ENCODE results near the gene INTS7. TPM values are rescaled to one million over a fixed set of nuclear protein-coding genes. Genes with fewer than 3 reads are reported as not detected.
"Not testable (repeated sequence)": the region's sequence is repeated elsewhere in the genome, so short reads cannot be mapped to it uniquely, and the experiment has no call there.

INTS7 gene
- total RNA-seq, 3 donors from 2014 or later = 13.3 to 16.0 (median 13.3) TPM

DNA sequence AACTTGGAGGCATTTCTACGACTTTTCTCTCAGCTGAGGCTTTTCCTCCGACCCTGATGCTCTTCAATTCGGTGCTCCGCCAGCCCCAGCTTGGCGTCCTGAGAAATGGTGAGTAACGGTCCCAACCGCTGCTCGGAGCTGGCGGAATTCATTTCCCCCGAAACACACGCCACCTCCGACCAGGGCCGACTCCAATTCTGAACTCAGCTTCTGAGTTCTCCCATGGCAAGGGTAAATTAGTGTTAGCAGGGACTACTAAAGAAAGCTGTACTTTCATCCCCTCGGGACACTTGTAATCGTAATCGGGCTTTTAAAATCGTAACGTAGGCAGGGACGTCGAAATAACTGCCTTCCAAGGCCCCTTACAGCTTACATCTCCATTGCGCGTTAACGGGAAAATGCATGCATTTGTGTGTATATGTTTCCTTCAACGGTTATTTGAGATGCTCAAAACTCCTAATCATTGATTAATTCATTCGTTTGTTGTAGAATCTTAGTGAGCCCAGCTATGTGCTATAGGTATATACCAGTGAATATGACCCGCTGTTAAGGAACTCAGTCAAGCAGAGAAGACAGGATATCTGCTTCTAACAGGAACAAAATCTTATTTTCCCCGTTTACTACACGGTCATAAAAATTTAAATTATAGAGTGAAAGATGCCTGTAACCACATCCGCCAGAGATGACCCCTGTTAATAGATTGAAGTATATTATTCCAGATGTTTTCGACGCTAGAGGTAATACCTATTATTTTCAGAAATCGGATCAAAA, 663 bp upstream of the INTS7 start:
- Histone ChIP-seq H3K4me3 (peak overlapping the region; percentile 25), H3K36me3 (ENCODE audit: low read depth) (peaks cover 7% of the 10 kb centered on the region), H3K4me1 (ENCODE audit: low read depth) (peaks cover 21% of the 10 kb centered on the region), H3K9me3 (no peaks in the 10 kb centered on the region)
- DNase-seq (no peak), ATAC-seq (no peak)
- TF ChIP-seq, protein P1, sequence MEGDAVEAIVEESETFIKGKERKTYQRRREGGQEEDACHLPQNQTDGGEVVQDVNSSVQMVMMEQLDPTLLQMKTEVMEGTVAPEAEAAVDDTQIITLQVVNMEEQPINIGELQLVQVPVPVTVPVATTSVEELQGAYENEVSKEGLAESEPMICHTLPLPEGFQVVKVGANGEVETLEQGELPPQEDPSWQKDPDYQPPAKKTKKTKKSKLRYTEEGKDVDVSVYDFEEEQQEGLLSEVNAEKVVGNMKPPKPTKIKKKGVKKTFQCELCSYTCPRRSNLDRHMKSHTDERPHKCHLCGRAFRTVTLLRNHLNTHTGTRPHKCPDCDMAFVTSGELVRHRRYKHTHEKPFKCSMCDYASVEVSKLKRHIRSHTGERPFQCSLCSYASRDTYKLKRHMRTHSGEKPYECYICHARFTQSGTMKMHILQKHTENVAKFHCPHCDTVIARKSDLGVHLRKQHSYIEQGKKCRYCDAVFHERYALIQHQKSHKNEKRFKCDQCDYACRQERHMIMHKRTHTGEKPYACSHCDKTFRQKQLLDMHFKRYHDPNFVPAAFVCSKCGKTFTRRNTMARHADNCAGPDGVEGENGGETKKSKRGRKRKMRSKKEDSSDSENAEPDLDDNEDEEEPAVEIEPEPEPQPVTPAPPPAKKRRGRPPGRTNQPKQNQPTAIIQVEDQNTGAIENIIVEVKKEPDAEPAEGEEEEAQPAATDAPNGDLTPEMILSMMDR (IDR thresholded peaks at IDR 0.05) = no peak
- intact Hi-C loops (cut with DNase I, micrococcal nuclease) = no loop called here

DNA sequence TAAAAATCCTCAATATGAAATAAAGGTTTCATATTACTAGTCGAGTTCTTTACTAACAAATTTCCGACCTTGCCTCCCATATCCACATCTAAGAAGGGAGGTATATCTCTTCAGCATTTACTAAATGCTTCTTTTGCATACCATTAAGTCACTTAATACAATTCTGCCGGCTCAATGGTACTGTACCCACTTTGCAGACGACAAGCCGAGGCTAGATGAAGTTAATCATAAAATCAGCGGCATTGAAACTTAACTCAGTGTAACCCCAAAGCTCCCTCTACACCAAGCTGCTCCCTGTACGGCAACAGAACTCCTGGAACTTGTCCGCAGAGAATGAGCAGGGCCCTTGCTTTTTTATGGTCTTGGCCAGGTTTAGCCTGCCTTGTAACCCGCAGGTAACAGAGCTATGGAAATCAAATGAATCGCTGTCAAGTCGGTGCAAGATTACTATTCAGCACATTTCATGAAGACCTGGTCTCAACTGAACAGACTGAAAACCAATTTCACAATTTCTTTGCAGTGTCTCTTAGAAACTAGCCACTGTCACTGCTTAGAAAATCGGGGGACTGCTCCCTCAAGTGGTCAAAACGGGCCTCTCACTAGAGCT, 738 bp downstream of the INTS7 start:
- TF ChIP-seq, protein P1 (IDR thresholded peaks at IDR 0.05) = no peak
- peak overlapping the region; percentile 25 for H3K4me3 ChIP-seq
- H3K4me1 ChIP-seq (ENCODE audit: low read depth) = peaks cover 21% of the 10 kb centered on the region
- intact Hi-C loops (cut with DNase I, micrococcal nuclease) = no loop called here
- H3K9me3 ChIP-seq = no peaks in the 10 kb centered on the region
- H3K36me3 ChIP-seq (ENCODE audit: low read depth) = peaks cover 7% of the 10 kb centered on the region
- DNase-seq = peak in 1 of 3 donors; percentile 39
- ATAC-seq = peak; percentile 40

DNA sequence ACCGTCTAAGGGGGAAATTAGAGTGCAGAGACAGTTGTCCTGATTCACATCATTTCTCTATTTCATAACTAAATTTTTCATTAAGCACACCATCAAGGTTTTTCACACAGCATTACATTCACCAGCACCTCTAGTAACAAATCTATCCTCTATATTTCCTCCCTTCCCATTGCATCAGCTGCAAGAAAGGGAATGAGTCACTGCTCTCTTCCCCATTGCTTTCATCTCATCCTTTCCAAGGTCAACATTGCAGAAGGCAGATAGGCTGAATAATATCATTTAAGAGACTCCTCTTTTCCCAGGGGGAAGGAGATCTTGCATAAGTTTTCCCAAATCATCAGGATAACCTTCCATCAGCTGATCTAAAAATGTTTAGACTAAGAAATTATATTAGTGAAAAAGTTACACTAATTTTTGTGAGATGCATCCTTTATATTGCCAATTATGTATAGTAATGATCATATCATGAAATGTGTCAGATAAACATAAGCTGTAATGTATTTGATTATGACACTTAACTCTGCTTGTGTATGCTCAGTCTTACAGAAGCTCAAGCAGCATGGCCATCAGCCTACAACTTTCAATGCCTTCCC, 4.3 kb downstream of the INTS7 start:
- intact Hi-C loops (cut with DNase I, micrococcal nuclease) = no loop called here
- Histone ChIP-seq H3K4me1 (ENCODE audit: low read depth) (peaks cover 21% of the 10 kb centered on the region), H3K36me3 (ENCODE audit: low read depth) (peaks cover 7% of the 10 kb centered on the region), H3K9me3 (no peaks in the 10 kb centered on the region), H3K4me3 (no peak overlapping the region)
- TF ChIP-seq, protein P1 (IDR thresholded peaks at IDR 0.05) = no peak
- ATAC-seq = no peak
- no peak for DNase-seq

DNA sequence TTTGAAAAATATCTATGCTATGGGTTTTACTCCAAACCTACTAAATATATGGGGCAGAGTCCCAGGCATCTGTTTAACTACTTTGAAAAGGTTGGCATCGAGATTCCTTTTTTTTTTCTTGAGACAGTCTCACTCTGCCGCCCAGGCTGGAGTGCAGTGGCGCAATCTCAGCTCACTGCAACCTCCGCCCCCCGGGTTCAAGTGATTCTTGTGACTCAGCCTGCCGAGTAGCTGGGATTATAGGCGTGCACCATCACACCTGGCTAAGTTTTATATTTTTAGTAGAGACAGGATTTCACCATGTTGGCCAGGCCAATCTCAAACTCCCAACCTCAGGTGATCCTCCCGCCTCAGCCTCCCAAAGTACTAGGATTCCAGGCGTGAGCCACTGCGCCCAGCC, 7.6 kb downstream of the INTS7 start:
- intact Hi-C loops (cut with DNase I, micrococcal nuclease); H3K4me1 ChIP-seq (ENCODE audit: low read depth); H3K36me3 ChIP-seq (ENCODE audit: low read depth); H3K4me3 ChIP-seq; DNase-seq; ATAC-seq; H3K9me3 ChIP-seq: not testable (repeated sequence)

DNA sequence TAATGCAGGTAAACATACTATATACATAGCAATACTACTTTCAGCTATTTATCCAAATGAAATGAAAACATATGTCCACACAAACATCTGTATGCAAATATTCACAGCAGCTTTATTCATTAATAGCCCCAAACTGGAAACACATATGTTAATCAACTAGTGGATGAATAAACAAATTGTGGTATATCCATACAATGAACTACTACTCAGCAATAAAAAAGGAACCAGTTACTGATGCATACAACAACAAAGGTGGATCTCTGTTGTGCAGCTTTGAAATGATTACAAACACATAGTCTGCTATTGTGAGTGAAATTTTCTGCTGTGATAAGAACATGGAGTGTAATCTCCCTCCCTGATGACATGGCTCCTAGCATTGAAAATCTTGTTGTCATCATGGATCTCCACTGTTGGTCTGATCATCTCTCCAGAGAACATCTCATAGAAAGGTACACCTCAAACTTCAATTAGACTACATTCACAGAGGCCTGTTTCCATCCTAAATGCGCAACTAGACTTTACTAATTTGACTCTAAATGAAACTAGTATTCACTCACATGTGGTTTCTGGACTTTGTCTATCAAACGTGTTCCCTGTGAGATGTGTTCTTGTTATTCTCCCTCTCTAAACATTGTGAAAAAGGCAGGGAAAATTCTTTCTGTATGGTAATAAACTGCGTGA, 10.7 kb downstream of the INTS7 start:
- H3K4me1 ChIP-seq (ENCODE audit: low read depth) = no peaks in the 10 kb centered on the region
- TF ChIP-seq, protein P1 (IDR thresholded peaks at IDR 0.05) = no peak
- ATAC-seq = no peak
- no peak for DNase-seq
- H3K4me3 ChIP-seq = no peak overlapping the region
- no peaks in the 10 kb centered on the region for H3K9me3 ChIP-seq
- intact Hi-C loops (cut with DNase I, micrococcal nuclease) = no loop called here
- H3K36me3 ChIP-seq (ENCODE audit: low read depth) = no peaks in the 10 kb centered on the region

DNA sequence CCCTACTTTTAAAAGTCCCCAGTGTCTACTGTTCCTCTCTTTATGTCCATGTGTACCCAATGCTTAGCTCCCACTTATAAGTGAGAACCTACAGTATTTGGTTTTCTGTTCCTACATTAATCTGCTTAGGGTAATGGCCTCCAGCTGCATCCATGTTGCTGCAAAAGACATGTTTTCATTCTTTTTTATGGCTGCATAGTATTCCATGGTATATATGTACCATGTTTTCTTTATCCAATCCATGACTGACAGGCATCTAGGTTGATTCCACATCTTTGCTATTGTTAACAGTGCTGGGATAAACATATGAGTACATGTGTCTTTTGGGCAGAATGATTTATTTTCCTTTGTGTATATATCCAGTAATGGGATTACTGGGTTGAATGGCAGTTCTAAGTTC, 12.4 kb downstream of the INTS7 start:
- H3K36me3 ChIP-seq (ENCODE audit: low read depth); H3K9me3 ChIP-seq; H3K4me1 ChIP-seq (ENCODE audit: low read depth); ATAC-seq; H3K4me3 ChIP-seq; DNase-seq; intact Hi-C loops (cut with DNase I, micrococcal nuclease): not testable (repeated sequence)
